A172 (cell line): ENCODE data around the gene MAP3K6. TPM values are rescaled to one million over a fixed set of nuclear protein-coding genes. Genes with fewer than 3 reads are reported as not detected.

Source experiments
- DNase-seq: peaks from one replicate; pipeline ENCODE4 v3.0.0-alpha.2; 2015; ENCODE audit warnings: low spot score
- total RNA-seq: library from RNA; depleted of rRNA; stranded (reverse); fragments of >200 nt; shearing (Covaris generic); gene quantifications from 2 replicates; pipeline ENCODE4 v1.2.3, GENCODE V29; 2014

MAP3K6 gene
- total RNA-seq, 1 experiment from 2014 or later = 7.1 TPM

DNA sequence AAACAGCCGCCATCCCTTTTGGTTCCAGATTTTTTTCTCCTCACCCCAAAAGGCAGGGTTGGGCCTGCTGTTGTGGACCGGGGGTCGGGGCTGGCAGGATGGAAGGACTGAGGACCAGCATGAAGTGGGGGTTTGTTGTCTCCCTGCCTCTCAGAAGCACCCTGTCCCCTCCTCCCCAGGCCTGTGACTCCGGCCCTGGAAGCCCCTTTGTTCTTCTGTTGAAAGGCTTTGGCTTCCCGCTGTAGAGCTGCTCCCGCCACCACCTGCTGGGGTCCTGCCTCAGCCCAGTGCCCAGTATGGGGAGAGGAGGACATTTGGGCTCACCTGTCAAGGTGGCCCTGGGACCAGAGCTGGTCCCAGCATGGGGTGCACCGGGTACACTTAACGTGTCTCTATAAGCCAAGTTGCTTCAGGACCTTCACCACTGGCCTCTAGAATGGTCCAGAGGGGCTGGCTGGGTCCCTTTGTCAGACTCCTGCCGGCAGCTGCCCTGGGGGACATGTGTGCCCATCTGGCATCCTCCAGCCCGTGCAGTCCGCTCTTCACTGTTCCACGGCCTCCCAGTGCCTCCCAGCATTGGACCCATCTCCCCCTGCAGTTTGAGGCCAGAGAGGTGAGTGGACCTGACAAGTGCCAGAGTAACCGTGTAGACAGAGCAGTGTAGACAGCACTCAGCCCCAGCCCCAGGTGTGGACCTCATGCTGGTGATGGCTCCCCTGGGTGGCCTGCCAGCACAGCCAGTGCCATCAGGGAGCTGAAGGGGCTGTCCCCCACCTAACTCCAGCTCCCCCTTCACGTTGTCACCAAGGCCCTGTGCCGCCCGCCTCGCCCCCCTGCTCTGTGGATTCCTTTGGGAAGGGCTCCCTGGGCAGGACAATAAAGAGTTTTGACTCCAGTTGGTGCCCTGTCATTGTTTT is 31.0 kb downstream of the MAP3K6 start:
- no peak for DNase-seq

DNA sequence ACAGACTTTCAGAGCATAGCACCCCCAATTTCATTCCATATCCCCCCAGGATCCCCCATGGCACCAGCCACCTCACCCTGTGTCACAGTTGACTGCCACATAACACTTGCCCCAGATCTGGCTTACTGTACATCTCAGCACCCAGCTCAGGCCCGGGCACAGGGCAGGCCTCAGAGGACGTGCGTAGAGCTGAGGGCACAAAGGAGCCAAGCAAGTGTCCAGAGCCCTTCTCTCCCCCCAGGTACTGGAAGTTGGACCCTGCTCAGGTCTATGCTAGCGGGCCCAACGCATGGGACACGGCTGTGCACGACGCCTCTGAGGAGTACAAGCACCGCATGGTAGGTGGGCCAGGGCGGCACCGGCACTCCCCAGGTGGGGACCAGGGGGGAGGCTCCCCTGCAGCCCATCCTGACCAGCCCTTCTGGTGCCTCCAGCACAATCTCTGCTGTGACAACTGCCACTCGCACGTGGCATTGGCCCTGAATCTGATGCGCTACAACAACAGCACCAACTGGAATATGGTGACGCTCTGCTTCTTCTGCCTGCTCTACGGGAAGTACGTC is 33.0 kb downstream of the MAP3K6 start:
- no peak for DNase-seq

DNA sequence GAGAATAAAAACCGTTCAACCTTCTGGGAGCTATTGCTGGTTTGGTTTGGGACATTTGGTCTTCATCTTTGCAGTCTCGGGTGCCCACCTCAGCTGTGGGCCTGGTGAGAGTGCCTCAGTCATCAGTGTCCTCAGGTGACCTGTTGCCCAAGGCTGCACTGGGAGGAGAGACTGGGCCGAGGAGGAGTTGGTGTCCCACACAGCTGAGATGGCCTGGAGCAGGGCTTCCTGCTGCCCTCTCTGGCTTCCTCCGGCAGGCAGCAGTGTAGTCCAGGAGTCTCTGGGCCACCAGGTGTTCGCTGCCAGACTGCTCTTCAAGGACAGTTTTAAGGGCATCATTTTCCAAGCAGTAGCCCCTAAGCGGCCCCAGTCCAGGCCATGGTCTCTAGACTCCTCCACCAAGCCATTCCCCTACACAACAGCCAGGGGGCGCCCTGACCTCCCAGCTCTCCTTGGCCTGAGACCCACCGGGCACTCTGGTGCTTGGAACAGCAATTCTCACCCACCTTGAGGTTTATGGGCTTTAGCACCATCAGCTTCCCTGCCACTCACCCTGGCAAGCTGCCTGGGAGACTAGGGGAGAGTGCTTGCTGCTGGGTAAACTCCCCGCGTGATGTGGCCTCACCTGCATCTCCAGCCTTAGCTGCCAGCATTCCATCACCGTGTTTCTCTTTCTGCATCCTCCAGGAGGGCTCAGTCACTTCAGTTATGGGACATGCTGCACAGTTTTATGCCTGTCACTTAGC is 34.1 kb downstream of the MAP3K6 start:
- no peak for DNase-seq

DNA sequence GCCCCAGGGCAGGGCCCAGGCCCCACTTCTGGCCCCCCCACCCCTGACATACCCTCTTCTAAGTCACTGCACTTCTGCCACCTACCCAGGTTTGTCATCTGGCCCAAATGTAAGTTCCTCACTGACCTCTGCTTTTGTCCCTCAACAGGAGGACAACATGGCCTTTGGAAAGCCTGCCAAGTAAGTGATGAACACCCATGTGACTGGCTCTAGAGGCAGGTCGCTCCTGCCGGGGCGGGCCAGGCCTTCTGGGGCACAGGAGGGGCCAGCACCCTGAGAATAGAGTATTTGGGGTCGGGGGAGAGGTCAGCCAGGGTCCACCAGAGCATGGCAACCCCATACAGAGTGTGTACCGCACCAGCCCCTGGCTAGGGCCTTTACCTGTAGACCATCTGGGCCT is 34.8 kb downstream of the MAP3K6 start:
- no peak for DNase-seq

DNA sequence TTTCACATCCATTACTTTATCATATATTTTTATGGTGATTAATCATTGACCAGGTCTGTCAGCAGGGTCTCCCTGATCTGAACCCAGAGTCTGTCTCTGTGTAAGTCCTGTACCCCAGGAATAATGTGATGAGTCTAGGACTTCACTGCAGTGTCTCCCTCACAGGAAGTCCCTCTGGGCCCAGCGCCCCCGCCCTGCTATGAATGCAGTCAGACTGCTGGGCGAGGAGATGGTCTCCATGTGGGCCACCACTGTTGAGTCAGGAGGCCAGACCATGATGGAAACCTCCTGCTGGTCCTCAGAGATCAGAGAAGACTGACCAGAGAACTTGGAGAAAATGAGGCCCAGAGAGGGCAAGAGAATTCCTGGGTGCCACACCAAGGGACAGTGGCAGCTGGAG is 35.3 kb downstream of the MAP3K6 start:
- DNase-seq = no peak

DNA sequence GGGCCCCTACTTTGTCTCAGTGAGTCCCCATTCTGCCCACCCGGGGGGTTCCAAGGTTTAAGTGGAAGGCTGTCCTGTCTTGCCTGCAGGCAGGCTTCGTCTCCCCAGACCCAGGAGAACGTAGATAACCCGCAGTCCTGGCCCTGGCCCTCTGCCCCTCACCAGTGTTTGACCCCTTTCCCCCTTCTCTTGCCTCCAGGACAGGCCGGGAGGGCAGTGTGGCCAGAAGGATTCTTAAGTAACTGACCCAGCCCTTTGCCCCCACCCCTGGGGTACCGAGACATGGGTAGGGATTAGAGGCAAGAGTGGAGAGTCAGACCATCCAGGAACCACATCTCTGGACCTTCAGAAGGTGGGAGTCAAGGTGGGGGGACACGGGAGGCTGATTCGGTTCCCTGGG is 36.0 kb downstream of the MAP3K6 start:
- DNase-seq = no peak

GRCh38 chr1:27327964-27328363 is 38.8 kb downstream of the MAP3K6 start:
- DNase-seq = no peak

GRCh38 chr1:27325286-27325685 is 41.5 kb downstream of the MAP3K6 start:
- no peak for DNase-seq

- DNase-seq = no peak
Observed at GRCh38 chr1:27322569-27323240, 44.1 kb downstream of the MAP3K6 start.

- peak; percentile 84 for DNase-seq
Observed at GRCh38 chr1:27321813-27322568, 44.8 kb downstream of the MAP3K6 start, which contains the start of gene TMEM222. Gene TMEM222 (plus strand): TSS chr1:27322163. CDS start chr1:27322198, 35 bp downstream.

DNA sequence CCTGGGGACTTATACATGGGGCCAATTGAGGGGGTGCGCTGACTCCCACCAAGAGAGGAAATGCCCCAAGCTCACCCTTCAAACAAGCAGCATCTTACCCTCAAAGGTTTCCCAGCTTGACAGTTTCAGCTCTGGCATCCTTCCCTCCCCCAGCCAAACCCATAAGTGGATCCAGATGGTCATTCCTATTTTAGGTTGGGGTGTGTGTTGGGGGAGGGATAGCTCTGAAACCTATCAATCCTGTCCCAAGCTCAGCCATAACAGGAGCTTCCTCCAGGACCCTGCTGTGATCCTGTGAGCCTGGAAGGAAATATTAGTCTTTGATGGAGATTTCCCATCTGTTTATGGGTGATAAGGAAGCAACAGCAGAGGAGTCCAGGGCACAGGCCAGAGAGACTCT is 48.2 kb downstream of the MAP3K6 start:
- no peak for DNase-seq

DNA sequence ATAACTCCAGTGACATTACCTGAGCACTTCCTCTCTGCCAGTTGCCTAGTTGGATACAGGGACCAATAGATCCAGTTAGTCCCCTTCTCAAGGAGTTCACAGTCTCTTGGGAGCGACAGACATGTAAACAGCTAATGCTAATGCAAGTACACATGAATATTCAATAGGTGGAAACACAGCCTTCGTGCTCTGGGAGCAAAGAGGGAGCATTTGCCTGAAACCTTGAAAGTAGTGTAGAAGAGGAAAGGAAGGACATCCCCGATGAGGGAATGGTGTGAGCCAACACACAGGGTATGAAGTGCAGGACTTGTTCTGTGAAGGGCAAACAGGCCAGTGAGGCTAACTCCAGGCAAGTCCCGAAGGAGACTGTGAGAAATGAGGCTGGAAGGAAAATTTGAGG is 48.6 kb downstream of the MAP3K6 start:
- no peak for DNase-seq

- DNase-seq = no peak
Observed at GRCh38 chr1:27316860-27317259, 49.9 kb downstream of the MAP3K6 start.

- DNase-seq = no peak
Observed at GRCh38 chr1:27314737-27315136, 52.0 kb downstream of the MAP3K6 start.

- no peak for DNase-seq
Observed at GRCh38 chr1:27314169-27314568, 52.6 kb downstream of the MAP3K6 start.

GRCh38 chr1:27307874-27308598 is 58.7 kb downstream of the MAP3K6 start:
- no peak for DNase-seq

- DNase-seq = no peak
Observed at GRCh38 chr1:27306892-27307761, 59.6 kb downstream of the MAP3K6 start.

DNA sequence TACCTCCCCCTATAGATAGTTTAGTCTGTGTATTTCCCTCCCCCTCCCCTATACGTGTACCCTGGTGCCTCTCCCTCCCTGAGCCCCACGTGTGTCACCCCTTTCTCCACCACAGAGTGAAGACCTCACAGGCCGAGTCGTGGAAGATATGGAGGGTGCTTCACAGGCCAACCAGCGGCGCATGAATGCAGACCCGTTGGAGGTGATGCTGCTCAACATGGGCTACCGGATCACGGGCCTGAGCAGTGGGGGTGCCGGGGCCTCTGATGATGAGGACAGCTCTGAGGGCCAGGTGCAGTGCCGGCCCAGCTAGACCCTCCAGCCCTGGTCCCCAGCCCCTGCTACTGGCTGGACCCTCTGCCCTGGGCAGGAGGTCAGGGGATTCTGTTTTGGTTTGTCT is 60.7 kb downstream of the MAP3K6 start:
- DNase-seq = no peak
